ENCODE data around the gene FFAR1. TPM values are rescaled to one million over a fixed set of nuclear protein-coding genes. Genes with fewer than 3 reads are reported as not detected.
"Not testable (repeated sequence)": the region's sequence is repeated elsewhere in the genome, so short reads cannot be mapped to it uniquely, and the experiment has no call there.

The FFAR1 gene
- total RNA-seq, 4 donors from 2014 or later: not detected

- Histone ChIP-seq H3K4me3 (no peak overlapping the region), H3K27me3 (peaks cover 28% of the 10 kb centered on the region), H3K36me3 (no peaks in the 10 kb centered on the region), H3K27ac (no peak overlapping the region), H3K9me3 (no peaks in the 10 kb centered on the region), H3K4me1 (peaks cover 17% of the 10 kb centered on the region)
- 34% methylated on average over 6 of the region's 6 CpGs for WGBS
- TF ChIP-seq CTCF (IDR thresholded peaks at IDR 0.05): no peak
- TF ChIP-seq POLR2AphosphoS5 (IDR thresholded peaks at IDR 0.05): no peak
- TF ChIP-seq EP300 (IDR thresholded peaks at IDR 0.05): no peak
- DNase-seq (ENCODE audit: low spot score in 2 of 2): peak; percentile 24 to 58
Observed at GRCh38 chr19:35355791-35356460, 8.2 kb downstream of the FFAR1 start.

DNA sequence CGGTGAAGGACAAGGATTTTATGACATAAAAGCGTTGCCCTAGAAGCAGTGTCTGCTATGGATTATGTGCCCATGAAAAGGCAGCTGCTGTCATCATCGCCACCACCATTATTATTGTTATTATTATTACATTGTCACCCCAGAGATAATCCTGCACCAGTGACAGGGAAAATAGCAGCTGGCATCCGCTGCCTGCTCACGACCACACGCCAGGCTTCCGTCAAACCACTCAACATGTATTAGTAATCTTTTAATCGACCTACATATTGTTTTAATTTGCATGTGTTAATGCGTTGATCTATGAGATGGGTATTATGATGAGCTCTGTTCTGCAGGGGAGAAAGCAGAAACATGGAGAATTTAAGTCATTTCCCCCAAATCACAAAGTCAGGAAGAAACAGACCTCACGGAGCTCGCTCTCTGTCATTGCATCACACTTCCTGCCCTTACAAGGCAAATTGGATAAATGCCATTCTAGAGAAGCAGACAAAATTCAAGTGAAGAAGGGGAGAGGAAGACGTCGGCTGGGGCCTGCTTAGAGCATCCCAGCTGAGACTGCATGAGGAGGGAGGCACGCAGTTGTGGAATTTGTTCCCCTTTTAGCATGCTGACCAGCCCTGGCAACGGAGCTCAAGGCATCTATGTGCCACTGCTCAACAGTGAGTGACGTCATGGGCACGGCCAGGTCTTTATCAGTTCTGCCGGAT is 10.3 kb downstream of the FFAR1 start, which contains the start of gene FFAR3:
TSS of gene FFAR3 (plus strand) at position 594 of the 707 bp plus-strand sequence. CDS start 431 bp downstream, outside the sequence.
- no peak within 1 kb of the TSS for H3K27ac ChIP-seq
- H3K27me3 ChIP-seq: peaks cover 25% of the 10 kb centered on the region
- DNase-seq (ENCODE audit: low spot score in 2 of 2): peak; percentile 8 to 68
- peaks cover 11% of the 10 kb centered on the region for H3K4me1 ChIP-seq
- TF ChIP-seq CTCF (IDR thresholded peaks at IDR 0.05) (no peak), POLR2A (IDR thresholded peaks at IDR 0.05) (no peak), POLR2AphosphoS5 (IDR thresholded peaks at IDR 0.05) (no peak), EP300 (IDR thresholded peaks at IDR 0.05) (no peak)
- no peak within 1 kb of the TSS for H3K4me3 ChIP-seq
- H3K36me3 ChIP-seq: no peaks in the 10 kb centered on the region
- H3K9me3 ChIP-seq: no peaks in the 10 kb centered on the region
- WGBS: 29% methylated on average over 18 of the region's 18 CpGs

- H3K27ac ChIP-seq, H3K4me3 ChIP-seq, H3K4me1 ChIP-seq, H3K36me3 ChIP-seq, H3K9me3 ChIP-seq: not testable (repeated sequence)
- 70% methylated on average over 4 of the region's 16 CpGs for WGBS
- peaks cover 23% of the 10 kb centered on the region for H3K27me3 ChIP-seq
- peak; percentile 5 to 41 for DNase-seq (ENCODE audit: low spot score in 2 of 2)
Observed at GRCh38 chr19:35358834-35359233, 11.1 kb downstream of the FFAR1 start.

DNA sequence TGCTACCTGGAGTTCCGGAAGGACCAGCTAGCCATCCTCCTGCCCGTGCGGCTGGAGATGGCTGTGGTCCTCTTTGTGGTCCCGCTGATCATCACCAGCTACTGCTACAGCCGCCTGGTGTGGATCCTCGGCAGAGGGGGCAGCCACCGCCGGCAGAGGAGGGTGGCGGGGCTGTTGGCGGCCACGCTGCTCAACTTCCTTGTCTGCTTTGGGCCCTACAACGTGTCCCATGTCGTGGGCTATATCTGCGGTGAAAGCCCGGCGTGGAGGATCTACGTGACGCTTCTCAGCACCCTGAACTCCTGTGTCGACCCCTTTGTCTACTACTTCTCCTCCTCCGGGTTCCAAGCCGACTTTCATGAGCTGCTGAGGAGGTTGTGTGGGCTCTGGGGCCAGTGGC is 11.7 kb downstream of the FFAR1 start:
- H3K27ac ChIP-seq, H3K9me3 ChIP-seq, H3K36me3 ChIP-seq, H3K4me1 ChIP-seq, H3K4me3 ChIP-seq: not testable (repeated sequence)
- 76% methylated on average over 4 of the region's 21 CpGs for WGBS
- peaks cover 23% of the 10 kb centered on the region for H3K27me3 ChIP-seq
- DNase-seq (ENCODE audit: low spot score in 2 of 2): peak; percentile 22 to 52

GRCh38 chr19:35360081-35360480 is 12.4 kb downstream of the FFAR1 start:
- DNase-seq (ENCODE audit: low spot score in 2 of 2): peak; percentile 14 to 29
- not testable (repeated sequence) for H3K4me1 ChIP-seq, H3K27ac ChIP-seq, H3K4me3 ChIP-seq, H3K9me3 ChIP-seq, H3K36me3 ChIP-seq
- no CpG with 5 or more reads among the region's 5 CpGs for WGBS
- H3K27me3 ChIP-seq: peaks cover 20% of the 10 kb centered on the region

DNA sequence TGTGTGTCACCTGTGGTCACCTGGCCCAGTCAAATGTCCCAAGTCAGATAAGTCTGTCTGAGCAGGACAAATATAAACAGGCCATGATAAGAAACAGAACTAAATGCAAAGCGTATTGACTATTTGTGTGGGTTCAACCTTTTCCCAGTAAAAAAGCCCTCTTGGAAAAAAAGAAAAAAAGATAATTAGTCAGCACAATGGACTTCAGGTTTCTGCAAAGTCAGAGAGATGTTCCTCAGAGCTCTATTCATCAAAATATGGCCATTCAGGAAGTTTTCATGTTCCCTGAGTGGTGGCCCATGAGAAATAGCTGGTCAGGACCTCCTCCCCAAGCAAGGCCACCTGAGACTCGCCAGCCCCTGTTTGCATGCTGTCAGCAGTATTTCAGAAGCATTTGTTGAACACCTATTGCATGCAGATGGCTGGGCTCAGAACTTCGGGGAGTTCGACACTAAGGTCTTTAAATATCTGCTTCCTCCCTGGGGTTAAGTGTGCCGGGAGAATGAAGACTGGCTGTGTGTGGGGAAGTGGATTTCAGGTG is 13.2 kb downstream of the FFAR1 start:
- H3K27ac ChIP-seq: no peak overlapping the region
- peak; percentile 16 to 44 for DNase-seq (ENCODE audit: low spot score in 2 of 2)
- H3K4me1 ChIP-seq: peaks cover 9% of the 10 kb centered on the region
- no peak for TF ChIP-seq EP300 (IDR thresholded peaks at IDR 0.05)
- no peak for TF ChIP-seq CTCF (IDR thresholded peaks at IDR 0.05)
- TF ChIP-seq POLR2A (IDR thresholded peaks at IDR 0.05): no peak
- no peak for TF ChIP-seq POLR2AphosphoS5 (IDR thresholded peaks at IDR 0.05)
- H3K9me3 ChIP-seq: no peaks in the 10 kb centered on the region
- WGBS: 46% methylated on average over 4 of the region's 5 CpGs
- peaks cover 12% of the 10 kb centered on the region for H3K27me3 ChIP-seq
- H3K4me3 ChIP-seq: no peak overlapping the region
- no peaks in the 10 kb centered on the region for H3K36me3 ChIP-seq
